Measurements from ENCODE around the gene DECR2. TPM values are rescaled to one million over a fixed set of nuclear protein-coding genes. Genes with fewer than 3 reads are reported as not detected.
A peak's percentile ranks its signal among the peaks of the same experiment; 100 is the strongest.
"Not testable (repeated sequence)": the region's sequence is repeated elsewhere in the genome, so short reads cannot be mapped to it uniquely, and the experiment has no call there.

Gene DECR2
- total RNA-seq, 1 donor from 2014 or later: 28.6 TPM

GRCh38 chr16:378113-378820 is 23.4 kb upstream of the DECR2 start:
- DNase-seq (ENCODE audit: low read depth): not testable (repeated sequence)

- no peak for DNase-seq (ENCODE audit: low read depth)
Observed at GRCh38 chr16:378821-379182, 22.9 kb upstream of the DECR2 start.

DNA sequence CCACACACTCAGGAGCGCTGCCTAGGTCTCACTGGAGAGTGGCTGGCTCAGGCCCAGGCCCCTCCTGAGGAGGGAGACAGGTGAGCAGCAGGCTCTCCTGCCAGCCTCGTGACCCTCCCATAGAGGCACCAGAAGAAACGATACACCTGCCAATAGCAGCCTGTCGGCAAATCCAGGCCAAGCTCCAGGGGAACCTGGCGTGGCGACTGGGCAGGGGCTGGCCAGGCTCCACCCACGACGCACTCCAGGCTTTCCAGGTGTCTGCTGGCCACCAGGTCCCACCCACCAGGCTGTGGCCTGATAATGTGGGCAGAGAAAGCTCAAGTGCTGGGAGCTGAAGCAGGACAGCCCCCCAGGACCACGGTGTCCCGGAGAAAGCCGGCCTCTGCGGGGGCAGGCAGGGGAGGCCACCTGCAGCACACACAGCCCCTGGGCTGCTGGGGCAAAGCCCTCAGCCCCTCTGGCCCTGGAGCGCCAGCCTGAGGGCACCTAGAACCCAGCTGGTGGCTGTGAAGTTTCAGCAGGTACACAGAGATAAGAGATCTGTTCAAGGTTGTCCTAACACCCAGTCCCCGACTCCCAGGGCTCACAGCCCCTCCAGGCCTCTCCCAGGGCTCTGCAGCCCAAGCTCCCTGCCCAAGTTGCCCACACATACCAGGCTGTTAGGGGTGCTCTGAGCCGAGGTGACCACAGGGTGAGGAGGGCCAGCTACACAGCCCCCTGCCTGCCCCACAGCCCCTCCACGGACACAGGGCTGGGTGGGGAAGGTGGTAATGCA is 22.3 kb upstream of the DECR2 start:
- DNase-seq (ENCODE audit: low read depth): no peak

GRCh38 chr16:379961-380761 is 21.5 kb upstream of the DECR2 start:
- no peak for DNase-seq (ENCODE audit: low read depth)

GRCh38 chr16:380762-381011 is 21.0 kb upstream of the DECR2 start:
- DNase-seq (ENCODE audit: low read depth): no peak

- DNase-seq (ENCODE audit: low read depth): no peak
Observed at GRCh38 chr16:381012-381788, 20.5 kb upstream of the DECR2 start.

DNA sequence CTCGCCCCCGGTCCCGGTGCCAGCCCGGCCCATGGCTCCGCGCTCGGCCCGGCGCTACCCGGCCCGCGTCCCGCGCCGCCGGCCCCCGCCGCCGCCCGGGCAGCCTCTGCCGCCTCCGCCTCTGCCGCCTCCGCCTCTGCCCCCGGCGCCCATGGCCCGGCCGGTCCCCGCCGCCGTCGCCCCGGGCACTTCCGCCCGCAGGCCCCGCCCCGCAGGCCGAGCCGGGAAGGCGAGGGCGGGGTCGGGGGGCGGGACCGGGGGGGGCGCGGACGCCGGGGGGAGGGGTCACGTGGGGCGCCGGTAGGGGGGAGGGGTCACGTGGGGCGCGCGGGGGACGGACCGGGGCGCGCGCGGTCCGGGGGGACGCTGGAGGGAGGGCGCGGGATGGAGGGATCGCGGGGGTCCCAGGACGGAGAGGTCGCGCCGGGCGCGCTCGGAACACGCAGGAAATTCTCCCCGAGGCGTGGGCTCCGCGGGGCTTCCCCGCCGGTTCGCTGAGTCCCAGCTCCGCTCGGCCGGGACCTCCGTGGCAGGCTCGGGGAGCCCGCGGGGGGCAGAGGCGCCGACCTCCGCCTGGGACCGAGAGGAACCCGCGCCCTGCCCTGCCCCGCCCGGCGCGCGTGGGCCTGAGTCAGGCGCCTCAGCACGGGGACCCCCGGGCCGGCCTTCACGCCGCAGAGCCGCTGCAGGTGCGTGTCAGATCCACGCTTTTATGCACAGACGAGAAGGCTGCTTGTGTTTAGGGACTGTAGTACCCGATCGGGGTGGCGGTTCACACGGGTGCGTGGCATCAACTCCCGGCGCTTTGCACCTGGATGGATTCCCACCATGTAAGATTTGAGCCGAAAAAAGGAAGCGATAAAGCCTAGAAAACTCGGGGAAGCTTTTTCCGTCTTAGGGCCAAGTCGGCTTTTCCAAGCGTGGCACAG is 19.6 kb upstream of the DECR2 start, which contains the start of gene PGAP6:
PGAP6 (minus strand) TSS at position 190 of the 929 bp plus-strand sequence; CDS start at position 33, 157 bp downstream.
- peak; percentile 69 for DNase-seq (ENCODE audit: low read depth)

- no peak for DNase-seq (ENCODE audit: low read depth)
Observed at GRCh38 chr16:383326-384051, 18.2 kb upstream of the DECR2 start.

DNA sequence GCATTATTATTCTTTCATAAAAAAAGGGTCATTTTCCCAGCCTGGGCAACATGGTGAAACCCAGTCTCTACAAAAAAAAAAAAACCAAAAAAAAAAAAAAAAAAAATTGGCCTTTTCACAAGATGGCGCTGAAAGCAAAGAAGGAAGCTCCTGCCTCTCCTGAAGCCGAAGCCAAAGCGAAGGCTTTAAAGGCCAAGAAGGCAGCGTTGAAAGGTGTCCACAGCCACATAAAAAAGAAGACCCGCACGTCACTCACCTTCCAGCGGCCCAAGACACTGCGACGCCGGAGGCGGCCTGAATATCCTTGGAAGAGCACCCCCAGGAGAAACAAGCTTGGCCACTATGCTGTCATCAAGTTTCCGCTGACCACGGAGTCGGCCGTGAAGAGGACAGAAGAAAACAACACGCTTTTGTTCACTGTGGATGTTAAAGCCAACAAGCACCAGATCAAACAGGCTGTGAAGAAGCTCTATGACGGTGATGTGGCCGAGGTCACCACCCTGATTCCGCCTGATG is 15.0 kb upstream of the DECR2 start:
- no peak for DNase-seq (ENCODE audit: low read depth)

GRCh38 chr16:387761-388666 is 13.7 kb upstream of the DECR2 start:
- peak; percentile 21 for DNase-seq (ENCODE audit: low read depth)

DNA sequence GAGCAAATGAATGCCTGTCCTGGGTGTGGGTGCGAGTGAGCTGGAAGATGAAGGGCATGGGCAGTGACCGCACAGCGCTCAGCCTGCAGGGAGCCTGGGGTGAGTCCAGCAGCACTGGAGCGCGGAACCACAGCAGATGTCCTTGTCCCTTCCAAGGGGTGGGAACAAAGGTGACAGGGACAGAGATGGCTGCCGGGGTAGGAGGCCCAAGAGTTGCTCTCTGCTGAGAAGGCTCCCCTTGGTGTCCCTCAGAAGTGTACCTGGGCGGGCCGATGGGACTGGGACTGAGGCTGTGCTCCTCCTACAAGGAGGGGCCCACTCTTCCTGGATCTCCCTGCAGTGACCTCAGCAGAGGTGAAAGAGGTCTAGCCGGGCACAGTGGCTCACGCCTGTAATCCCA is 12.3 kb upstream of the DECR2 start:
- no peak for DNase-seq (ENCODE audit: low read depth)

DNA sequence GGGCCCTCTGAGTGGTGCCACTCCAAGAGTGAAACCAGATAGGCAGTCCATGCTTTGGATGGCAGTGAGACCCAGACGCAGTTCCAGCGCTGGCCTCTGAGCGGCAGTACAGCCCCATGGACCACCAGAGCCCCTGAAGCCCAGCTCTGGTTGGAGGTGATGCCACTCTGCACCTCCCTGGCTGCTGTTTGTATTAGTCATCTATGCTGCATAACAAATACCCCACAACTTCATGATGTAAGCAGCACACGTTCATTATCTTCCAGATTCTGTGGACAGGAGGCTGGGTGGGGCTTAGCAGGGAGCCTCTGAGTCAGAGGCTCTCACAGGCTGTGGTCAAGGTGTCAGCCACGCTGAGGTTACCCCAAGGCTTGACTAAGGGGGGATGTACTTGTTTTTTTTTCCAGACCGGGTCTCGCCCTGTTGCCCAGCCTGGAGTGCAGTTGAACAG is 9.8 kb upstream of the DECR2 start:
- peak; percentile 43 for DNase-seq (ENCODE audit: low read depth)

GRCh38 chr16:392450-393030 is 9.1 kb upstream of the DECR2 start:
- DNase-seq (ENCODE audit: low read depth): no peak

GRCh38 chr16:396199-396598 is 5.5 kb upstream of the DECR2 start:
- no peak for DNase-seq (ENCODE audit: low read depth)

DNA sequence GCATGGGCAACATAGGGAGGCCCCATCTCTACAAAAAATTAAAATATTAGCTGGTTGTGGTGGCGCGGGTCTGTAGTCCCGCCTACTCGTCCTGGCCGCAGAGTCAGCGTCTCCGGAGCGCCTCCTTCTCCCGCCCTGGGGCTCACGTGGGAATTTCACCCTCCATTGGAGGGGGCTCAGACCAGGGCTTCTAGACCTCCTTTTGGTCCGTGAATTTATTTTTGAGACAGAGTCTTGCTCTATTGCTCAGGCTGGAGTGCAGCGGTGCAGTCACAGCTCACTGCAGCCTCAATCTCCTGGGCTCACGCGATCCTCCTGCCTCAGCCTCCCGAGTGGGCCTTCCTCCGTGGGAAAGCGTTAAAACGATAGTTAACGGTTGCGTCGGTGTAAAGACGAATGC is 5.1 kb upstream of the DECR2 start:
- peak; percentile 24 for DNase-seq (ENCODE audit: low read depth)

DNA sequence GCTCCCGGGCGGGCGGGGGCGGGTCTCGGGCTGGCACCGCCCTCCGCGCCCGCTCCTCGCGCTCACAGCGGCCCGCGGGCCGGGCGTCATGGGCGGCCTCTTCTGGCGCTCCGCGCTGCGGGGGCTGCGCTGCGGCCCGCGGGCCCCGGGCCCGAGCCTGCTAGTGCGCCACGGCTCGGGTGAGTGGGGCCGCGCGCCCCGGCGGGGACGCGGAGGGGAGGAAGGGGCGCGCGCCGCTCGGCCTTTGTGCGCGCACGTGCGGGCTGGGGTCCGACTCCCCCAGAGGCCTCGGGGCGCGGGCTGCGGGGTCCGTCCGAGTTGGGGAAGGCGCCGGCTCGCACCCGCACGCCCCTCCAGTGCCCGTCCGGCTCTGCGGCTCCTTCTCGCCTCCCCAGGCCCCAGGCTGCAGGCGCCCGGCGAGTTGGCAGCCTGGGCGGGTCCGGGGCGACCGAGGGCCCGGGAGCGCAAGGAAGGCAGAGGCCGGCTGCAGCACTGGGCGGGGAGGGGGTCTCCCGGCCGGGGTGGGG is 4.5 kb upstream of the DECR2 start, which contains the start of gene NME4:
NME4 (plus strand) TSS at position 65 of the 527 bp plus-strand sequence; CDS start at position 89, 24 bp downstream.
- peak; percentile 36 for DNase-seq (ENCODE audit: low read depth)

GRCh38 chr16:397736-398332 is 3.9 kb upstream of the DECR2 start:
- DNase-seq (ENCODE audit: low read depth): peak; percentile 59

All from myocyte (in vitro differentiated cells).